ENCODE data around the gene ARHGAP12.
"Not testable (repeated sequence)": the region's sequence is repeated elsewhere in the genome, so short reads cannot be mapped to it uniquely, and the experiment has no call there.

ARHGAP12 gene, protein sequence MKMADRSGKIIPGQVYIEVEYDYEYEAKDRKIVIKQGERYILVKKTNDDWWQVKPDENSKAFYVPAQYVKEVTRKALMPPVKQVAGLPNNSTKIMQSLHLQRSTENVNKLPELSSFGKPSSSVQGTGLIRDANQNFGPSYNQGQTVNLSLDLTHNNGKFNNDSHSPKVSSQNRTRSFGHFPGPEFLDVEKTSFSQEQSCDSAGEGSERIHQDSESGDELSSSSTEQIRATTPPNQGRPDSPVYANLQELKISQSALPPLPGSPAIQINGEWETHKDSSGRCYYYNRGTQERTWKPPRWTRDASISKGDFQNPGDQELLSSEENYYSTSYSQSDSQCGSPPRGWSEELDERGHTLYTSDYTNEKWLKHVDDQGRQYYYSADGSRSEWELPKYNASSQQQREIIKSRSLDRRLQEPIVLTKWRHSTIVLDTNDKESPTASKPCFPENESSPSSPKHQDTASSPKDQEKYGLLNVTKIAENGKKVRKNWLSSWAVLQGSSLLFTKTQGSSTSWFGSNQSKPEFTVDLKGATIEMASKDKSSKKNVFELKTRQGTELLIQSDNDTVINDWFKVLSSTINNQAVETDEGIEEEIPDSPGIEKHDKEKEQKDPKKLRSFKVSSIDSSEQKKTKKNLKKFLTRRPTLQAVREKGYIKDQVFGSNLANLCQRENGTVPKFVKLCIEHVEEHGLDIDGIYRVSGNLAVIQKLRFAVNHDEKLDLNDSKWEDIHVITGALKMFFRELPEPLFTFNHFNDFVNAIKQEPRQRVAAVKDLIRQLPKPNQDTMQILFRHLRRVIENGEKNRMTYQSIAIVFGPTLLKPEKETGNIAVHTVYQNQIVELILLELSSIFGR

DNA sequence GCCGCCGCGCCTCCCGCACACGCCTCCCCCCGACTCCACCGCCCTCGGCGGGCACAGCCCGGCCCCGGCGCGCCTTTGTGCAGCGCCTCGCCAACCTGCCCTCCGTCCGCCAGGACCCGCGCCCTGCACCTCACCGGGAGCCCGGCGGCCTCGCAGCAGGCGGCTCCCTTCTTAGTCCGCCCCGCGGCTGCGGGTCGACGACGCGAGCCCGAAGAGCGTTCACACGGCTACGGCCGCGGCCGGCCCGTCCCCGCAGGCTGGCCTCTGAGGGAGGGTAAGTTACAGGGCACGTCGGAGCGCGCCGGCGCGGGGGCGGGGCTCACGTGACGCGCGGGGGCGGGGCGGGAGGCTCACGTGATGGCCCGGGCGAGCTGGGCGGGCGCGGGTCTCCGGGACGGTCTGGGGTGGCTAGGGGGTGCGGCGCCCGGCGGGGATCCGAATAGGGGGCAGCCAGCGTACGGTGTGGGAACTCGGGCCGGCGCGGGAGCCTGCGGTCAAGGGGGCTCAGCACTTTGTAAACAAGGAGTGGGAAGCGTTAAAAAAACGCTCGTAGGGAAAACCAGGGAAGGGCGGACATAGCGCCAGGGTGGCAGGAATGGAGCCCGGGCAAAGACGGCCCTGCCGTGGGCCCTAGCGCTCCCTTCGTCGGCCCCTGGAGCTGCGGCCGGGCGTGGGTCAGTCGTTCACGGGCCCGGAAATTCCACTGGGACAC, at the start of gene ARHGAP12:
ARHGAP12 (minus strand) TSS at position 283 of the 712 bp plus-strand sequence. CDS start 19,976 bp downstream, outside the sequence.
- DNase-seq, result peak; percentile 41 to 94 (median 86)

DNA sequence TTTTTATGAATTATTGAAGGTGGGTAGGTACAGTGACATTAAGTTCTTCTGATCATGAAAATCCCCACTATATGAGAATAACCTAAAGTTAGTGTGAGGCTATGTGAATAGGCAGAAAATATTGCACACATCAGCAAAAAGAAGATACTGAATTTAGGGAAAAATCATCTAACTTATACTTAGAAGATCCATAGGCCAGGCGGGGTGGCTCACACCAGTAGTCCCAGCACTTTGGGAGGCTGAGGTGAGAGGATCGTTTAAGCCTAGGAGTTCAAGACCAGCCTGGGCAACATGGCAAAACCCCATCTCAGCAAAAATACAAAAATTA, 49.5 kb upstream of the ARHGAP12 start:
- DNase-seq, result no peak

DNA sequence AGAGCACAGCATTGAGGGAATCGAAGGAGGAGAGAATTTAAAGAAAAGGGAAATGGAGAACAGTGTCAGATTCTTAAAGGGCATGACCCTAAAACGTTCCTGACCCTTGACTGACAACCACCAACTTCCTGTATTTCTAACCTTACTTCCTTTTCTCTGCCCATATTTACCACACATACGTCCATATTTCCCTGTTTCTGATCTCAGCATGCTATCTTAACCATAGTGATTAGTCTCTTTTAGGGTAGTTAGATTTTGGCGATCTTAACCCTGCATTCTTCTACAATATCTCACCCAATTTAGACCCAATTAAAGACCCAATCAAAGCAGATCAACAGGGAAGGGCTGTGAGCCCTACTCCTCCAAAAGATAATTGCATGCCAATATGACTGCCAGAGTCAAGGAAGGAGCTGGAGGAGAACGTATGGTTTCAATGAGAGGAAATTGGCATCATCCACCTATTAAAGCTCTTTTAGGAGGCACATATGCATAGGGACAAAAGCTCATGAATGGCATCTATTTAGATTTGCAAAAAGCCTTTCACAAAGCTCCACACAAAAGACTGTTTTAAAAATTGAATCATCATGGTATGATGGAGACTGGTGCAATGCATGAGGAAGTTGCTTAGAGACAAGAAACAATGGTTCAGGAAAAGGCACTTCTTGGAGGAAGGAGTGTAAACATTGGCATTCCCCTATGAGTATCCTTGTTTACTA, 49.0 kb upstream of the ARHGAP12 start:
- peak in 3 of 14 donors; percentile 2 to 12 (median 11) for DNase-seq

DNA sequence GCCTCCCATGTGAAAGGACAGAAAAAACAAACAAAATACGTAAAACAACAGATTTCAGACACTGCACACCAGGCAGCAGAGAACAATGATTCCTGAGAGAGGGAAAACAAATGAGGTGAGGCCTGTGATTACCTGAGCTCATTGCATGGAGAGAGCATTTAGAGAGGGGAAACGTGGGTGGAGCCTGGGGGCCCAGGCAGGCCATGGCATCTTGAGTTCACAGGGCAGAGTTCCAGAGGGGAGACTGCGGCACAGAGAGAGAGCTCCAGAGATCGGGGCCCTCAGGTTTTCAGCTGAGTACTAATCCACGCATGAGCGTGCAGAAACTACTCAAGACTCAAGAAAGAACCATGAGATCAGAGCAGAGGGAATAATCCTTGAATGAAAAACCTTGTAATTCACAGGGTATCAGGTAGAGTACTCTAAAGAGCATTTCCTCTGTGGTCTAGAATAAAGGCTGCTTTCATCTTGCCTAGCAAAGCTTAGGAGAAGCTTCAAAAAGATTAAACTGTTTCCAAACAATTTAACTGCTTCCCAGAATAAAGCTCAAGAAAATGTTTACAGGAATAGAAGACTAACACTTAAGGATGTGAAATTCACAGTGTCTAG, 46.6 kb upstream of the ARHGAP12 start:
- DNase-seq, result no peak

DNA sequence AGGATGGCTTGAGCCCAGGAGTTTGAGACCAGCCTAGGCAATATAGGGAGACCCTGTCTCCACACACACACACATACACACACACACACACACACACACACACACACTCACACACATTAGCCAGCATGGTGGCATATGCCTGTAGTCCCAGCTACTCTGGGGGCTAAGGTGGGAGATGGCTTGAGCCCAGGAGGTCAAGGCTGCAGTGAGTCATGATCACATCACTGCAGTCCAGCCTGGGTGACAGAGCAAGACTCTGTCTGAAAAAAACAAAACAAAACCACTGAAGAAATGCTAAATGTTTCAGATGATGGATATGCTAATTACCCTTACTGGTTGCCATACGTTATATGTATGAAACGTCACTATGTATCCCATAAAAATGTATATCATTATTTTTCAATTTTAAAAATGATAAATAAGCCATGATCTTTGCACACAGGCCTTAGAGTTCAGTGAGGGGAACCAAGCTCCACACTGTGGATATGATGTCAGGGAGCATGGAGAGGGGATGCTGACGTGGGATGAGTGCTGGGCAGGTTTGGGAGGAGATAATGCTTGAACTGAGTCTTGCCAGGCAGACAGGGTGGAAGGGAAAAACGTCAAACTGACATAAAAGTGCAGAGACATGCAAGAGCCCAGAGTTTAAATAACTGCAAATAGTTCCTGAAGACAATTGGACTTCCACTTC, 45.9 kb upstream of the ARHGAP12 start:
- DNase-seq, result no peak

DNA sequence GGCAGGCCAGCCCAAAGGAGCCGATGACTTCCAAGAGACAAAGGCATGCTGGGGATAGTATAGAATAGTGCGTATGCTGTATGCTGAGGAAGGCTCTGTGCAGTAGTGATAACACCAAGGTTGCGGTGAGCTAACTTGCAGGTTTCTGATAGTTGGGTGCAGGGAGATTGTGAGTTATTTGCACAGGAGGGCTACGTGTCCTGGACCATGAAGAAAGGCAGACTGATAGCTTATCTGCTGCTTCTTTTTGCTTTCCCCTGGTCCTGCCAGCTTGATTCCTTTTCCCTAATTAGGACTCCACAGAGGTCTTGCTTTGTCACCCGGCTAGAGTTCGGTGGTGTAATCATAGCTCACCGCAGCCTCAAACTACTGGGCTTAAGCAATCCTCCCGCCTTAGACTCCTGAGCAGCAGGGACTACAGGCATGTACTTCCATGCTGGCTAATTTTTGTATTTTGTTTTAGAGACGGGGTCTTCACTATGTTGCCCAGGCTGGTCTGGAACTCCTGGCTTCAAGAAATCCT, 43.9 kb upstream of the ARHGAP12 start:
- no peak for DNase-seq

DNA sequence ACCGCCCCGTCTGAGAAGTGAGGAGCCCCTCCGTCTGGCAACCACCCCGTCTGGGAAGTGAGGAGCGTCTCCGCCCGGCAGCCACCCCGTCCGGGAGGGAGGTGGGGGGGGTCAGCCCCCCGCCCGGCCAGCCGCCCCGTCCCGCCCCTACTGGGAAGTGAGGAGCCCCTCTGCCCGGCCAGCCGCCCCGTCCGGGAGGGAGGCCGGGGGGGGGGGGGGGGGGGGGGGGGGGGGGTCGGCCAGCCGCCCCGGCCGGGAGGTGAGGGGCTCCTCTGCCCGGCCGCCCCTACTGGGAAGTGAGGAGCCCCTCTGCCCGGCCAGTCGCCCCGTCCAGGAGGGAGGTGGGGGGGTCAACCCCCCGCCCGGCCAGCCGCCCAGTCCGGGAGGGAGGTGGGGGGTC, 41.2 kb upstream of the ARHGAP12 start:
- not testable (repeated sequence) for DNase-seq

DNA sequence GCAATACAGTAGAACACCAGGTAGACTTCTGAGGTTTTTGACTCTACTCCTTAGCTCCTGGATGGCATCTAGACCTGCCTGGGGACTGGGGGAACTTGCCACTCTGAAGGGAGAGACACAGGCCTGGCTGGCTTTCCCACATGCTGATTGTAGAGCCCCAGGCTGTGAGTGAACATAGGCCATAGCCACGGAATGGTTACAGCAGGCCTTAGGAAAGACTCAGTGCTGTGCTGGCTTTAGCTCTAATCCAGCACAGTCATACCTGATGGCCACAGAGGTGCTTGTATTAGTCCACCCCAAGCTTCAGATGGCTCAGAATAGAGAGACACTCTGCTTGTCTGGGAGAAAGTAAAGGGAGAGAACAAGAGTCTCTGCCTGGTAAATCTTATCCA, 35.0 kb upstream of the ARHGAP12 start:
- DNase-seq, result no peak

DNA sequence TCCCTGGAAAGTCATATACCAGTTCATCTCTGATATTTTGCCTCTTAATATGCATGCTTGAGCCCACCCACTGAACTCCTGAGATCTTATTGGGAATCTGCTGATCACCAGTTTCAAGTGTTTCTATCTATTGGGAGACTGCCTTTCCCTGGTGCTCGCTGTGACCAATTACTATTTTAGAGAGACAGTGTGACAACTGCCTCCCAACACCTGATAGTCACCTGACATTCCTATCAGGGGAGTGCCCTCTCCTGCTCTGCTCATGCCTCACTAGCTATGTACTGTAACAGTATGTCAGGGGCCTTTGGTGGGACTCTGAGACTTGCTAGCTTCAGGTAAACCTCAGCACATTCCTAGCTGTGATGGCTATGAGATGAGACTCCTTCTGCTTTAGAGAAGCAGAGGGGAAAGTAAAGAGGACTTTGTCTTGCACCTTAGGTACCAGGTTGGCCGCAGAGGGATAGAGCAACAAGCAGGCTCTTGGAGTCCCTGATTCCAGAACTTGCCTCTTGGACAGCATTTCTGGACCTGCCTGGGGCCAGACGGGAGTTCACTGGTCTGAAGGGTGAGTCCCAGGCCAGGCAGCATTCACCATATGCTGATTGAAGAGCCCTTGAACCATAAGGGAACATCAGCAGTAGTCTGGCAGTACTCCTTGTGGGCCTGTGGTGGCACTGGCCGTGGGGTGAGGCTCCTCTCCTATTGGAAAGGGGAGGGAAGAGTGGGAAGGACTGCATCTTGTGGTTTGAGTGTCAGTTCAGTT, 34.4 kb upstream of the ARHGAP12 start:
- DNase-seq, result no peak

DNA sequence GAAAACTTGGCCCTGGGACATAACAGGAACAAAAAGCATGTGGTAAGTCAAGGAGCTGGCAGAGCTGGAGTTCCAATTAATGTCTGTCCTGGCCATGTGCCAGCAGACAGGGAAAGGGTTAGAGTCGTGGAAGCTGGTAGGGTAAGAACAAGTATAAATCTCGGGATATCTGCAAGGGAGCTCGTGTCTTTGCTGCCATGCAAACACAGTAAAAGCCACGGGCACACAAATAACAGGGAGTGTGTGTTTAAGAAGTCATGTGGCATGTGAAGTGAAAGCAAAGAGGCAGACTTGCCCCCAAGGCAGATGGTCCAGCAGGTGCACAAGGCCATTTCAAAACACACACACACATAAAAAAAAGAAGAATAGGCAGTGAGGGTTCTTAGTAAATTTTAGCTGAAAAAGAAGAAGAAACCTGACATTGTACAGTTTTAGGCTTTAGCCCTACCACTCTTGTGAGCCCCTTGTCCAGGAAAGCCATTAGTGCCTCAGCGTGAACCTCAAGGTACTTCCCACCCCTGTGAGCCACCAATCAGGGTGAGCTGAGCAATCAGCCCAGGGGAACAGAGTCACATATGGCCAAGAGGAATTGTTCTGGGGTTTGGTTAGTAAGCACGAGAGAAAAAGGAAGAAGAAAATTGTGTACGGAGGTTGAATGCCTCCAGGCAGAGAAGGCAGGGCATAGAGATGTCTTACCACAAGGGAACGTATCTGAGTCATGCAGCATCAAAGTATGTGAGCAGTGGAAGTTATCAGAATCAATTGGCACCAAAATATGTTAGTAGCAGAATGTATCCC, 32.8 kb upstream of the ARHGAP12 start:
- DNase-seq, result peak in 2 of 14 donors; percentile 3 to 14

DNA sequence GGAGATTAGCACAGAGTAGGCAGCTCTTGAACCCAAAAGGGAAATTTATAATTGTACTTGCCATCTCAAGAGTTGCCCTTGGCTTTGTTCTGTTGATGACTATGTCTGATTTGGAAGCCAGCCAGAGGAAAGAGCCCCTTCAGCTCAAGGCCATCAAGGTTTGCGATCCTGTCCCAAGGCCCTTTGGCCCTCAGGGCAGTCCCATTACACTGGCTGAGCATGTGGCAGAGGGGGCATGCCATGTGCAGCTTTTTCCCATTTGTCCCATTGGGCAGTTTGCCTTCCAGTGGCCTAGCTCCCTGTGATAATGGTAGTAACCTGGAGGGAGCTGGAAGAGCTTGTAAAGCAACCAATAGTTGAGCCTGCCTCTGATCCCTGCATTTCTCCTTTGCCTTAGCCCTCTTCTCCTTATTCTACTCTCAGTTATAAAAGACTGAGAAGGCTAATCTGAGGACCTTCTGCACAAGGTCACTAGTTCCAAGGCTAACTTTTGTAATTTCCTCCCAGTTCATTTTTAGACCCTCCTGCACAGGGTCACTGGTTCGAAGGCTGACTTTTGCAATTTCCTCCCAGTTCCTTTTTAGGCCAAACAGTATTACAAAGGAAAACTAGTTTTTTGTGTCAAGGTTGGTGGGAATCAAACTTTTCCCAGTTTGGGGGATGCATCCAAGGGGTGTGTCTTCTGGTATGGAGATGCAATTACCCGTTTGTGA, 31.0 kb upstream of the ARHGAP12 start:
- no peak for DNase-seq

DNA sequence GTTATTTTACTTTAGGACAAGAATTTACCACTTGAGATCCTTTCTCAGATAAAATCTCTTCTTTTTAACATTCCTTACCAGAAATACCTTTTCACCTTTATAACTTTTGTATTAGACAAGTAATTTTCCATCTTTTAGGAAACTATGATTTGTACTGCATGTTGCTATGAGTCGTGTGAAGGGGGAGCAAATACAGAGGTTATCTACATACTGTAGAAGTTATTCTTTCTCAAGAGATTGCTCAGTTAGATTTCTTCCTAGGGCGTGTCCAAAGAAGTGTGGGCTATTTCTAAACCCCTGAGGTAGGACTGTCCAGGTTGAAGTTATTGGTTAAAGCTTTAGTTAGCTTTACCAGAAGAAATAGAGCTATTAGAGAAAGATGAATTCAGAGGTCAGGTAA, 30.2 kb upstream of the ARHGAP12 start:
- DNase-seq, result no peak

DNA sequence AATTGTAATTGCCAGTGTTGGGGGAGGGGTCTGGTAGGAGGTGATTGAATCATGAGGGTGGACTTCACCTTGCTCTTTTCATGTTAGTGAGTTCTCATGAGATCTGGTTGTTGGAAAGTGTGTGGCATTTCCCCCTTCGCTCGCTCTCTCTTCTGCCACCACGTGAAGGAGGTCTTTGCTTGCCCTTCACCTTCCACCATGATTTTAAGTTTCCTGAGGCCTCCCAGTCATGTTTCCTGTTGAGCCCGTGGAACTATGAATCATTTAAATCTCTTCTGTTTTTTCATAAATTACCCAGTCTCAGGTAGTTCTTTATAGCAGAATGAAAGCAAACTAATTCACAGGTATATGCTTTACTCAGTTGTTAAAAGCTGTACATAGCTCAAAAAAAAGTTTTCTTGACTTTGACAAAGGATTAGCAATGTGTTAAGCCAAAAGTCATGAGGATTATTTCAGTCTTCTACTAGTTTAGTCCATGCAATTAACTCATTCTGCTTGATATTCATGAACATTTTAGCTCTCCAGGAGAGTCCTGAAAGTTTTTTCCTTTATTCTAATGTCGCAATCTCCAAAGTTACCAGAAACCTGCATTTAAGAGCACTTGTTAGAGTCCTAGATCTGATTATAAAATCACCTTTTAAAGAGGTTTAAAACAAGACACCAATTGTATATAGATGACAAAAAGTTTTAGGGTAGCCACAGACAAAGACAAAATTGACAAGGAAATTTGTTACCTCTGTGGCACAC, 27.7 kb upstream of the ARHGAP12 start:
- no peak for DNase-seq

DNA sequence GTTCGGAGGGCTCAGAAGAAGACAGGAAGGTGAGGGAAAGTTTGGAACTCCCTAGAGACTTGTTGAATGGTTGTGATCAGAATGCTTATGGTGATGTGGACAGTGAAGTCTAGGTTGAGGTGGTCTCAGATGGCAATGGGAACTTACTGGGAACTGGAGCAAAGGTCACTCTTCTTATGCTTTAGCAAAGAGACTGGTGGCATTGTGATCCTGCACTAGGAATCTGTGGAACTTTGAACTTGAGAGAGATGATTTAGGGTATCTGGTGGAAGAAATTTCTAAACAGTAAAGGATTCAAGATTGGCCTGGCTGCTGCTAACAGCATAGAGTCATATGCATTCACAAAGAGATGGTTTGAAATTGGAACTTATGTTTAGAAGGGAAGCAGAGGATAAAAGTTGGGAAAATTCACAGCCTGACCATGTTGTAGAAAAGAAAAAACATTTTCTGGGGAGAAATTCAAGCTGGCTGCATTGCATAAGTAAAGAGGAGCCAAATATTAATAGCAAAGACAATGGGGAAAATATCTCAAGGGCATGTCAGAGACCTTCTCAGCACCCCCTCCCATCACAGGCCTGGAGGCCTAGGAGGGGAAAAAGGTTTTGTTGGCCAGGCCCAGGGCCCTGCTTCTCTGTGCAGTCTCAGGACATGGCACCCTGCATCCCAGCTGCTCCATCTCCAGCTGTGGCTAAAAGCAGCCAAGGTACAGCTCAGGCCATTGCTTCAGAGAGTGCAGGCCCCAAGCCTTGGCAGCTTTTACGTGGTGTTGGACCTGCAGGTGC, 26.0 kb upstream of the ARHGAP12 start:
- no peak for DNase-seq

DNA sequence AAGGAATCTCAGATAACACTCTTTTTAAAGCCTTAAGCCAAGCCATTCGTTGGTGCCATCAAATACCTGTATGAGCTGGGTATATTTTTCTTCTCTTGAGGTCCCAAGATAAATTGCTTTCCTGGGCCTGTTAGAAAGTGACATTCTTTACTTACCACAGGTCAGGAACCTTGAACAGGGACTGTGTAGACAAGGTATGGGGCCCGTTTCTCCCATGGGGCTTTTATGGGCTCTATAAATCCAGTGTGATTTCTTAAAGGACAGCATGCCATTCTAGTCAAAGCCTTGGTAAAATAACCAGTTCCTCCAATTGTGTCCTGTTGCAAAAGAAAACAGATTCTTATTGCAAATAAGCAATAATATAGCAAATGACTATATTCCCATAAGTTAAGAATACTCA, 24.8 kb upstream of the ARHGAP12 start:
- no peak for DNase-seq

DNA sequence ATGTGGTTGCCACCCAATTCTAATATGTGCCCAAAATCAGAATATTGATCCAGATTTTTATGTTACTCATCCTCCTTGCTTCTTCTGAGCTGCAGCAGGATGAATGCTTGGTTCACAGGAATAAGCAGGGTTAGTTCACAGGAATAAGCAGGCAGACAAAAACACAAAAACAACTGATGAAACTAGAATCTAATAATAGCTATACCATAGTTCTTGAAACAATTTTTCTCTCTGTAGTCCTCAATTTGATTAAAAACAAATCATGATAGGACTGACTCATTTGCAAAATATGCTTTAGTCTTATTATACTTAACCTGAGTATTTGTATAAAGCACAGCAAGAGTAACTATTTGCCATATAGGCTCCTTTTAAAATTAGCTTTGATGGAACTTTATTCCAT, 24.4 kb upstream of the ARHGAP12 start:
- no peak for DNase-seq

DNA sequence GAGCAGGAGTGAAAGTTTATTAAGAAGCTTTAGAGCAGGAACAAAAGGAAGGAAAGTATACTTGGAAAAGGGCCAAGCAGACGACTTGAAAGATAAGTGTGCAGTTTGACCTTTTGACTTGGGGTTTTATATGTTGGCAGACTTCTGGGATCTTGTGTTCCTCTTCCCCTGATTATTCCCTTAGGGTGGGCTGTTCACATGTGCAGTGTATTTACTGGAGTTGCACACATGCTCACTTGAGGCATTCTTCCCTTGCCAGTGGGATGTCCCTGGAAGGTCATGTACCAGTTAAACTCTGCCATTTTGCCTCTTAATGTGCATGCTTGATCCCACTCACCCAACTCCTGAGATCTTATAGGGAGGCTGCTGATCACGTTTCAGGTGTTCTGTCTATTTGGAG, 23.4 kb upstream of the ARHGAP12 start:
- no peak for DNase-seq
